ENCODE results near the gene EZR. TPM values are rescaled to one million over a fixed set of nuclear protein-coding genes. Genes with fewer than 3 reads are reported as not detected.

EZR gene
- total and polyA plus RNA-seq, 10 of the 15 experiments (the other 5 are each of a cell fraction or from before 2014, with no cell fraction given) = 79.1 to 282 (median 161) TPM

DNA sequence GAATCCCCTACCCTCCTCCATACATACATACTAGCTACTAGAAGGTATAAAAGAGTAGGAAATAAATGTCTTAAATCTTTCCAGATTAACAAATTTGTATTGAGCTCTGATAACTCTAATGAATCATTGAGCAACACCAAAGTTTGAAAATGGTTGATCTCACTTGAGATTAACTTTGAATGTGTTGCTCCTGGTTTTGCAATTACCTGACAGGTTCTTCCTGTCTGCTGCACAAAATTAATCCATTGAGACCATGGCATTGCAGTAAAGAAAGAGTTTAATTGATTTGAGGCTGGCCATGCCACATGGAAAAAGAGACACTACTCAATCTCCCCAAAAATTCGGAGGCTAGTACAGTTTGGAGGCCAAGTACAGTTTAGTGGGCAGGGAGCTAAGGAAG, 21.3 kb upstream of the EZR start:
- BruUV-seq (replicated peaks) = no TSS peak
- H3K79me2 ChIP-seq (ENCODE audit: control insufficient read depth, insufficient read depth, low read length) = no peaks in the 10 kb centered on the region
- ChIA-PET POLR2A (interaction anchor here (0.6 kb wide), 1 partner anchor 169 kb away, joined by 3 read pairs; no protein-coding TSS in a partner anchor), SMC1A (ENCODE audit: uncharacterized antibody, unreplicated experiment) (interaction anchor here (1.0 to 1.7 kb wide), 6 partner anchors 11 to 168 kb away, joined by 3 to 7 read pairs (median 3); no protein-coding TSS in a partner anchor), CTCF (no interaction called here), RAD21 (ENCODE audit: unreplicated experiment) (interaction anchor here (0.6 to 0.8 kb wide), 2 partner anchors 12 to 91 kb away, joined by 3 to 4 read pairs; no protein-coding TSS in a partner anchor)
- in situ Hi-C loops (cut with MboI) = no loop called here
- FAIRE-seq (no peak), DNase-seq (ENCODE audit: low read depth, low spot score) (no peak), ATAC-seq (no peak)
- no peaks in the 10 kb centered on the region for H3K36me3 ChIP-seq (ENCODE audit: control insufficient read depth in 2 of 2, insufficient read depth in 2 of 2, low read length in 1 of 2)
- H3K4me2 ChIP-seq (ENCODE audit: control insufficient read depth, insufficient read depth) = no peak overlapping the region
- no peaks in the 10 kb centered on the region for H3K9me3 ChIP-seq (replicated peaks; ENCODE audit: control insufficient read depth, insufficient read depth, low read length)
- no peaks in the 10 kb centered on the region; a peak in 1 of 4 replicates for H3K27me3 ChIP-seq (replicated peaks in 1 of 2; ENCODE audit: control insufficient read depth in 2 of 2, insufficient read depth in 2 of 2, low read length in 1 of 2)
- intact Hi-C loops (cut with micrococcal nuclease; ENCODE audit: unreplicated experiment) = no loop called here
- no peaks in the 10 kb centered on the region for H4K20me1 ChIP-seq (ENCODE audit: control insufficient read depth, insufficient read depth)
- no peak overlapping the region for H3K27ac ChIP-seq (ENCODE audit: control insufficient read depth, insufficient read depth)
- 63% methylated on average over 1 of the region's 1 CpG for WGBS (ENCODE audit: insufficient coverage, insufficient replicate concordance, low lambda C conversion rate, missing lambda C conversion rate)
- H3K4me1 ChIP-seq (ENCODE audit: control insufficient read depth, insufficient read depth, low read length) = no peaks in the 10 kb centered on the region; the same call in 1 of the 2 replicates
- H3K4me3 ChIP-seq = no peak overlapping the region
- no peak overlapping the region for H2AFZ ChIP-seq (ENCODE audit: control insufficient read depth, low read depth, low read length)
- no peak overlapping the region for H3K9ac ChIP-seq (ENCODE audit: control insufficient read depth, insufficient read depth, low read length)
- TF ChIP-seq, protein P1, sequence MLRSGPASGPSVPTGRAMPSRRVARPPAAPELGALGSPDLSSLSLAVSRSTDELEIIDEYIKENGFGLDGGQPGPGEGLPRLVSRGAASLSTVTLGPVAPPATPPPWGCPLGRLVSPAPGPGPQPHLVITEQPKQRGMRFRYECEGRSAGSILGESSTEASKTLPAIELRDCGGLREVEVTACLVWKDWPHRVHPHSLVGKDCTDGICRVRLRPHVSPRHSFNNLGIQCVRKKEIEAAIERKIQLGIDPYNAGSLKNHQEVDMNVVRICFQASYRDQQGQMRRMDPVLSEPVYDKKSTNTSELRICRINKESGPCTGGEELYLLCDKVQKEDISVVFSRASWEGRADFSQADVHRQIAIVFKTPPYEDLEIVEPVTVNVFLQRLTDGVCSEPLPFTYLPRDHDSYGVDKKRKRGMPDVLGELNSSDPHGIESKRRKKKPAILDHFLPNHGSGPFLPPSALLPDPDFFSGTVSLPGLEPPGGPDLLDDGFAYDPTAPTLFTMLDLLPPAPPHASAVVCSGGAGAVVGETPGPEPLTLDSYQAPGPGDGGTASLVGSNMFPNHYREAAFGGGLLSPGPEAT (IDR thresholded peaks at IDR 0.05; ENCODE audit: low read depth) = no peak
- no peak for TF ChIP-seq ZNF24 (IDR thresholded peaks at IDR 0.05)
- no peak for TF ChIP-seq NFYA (IDR thresholded peaks at IDR 0.05; ENCODE audit: borderline replicate concordance, low read depth, low read length)
- TF ChIP-seq ZZZ3 (IDR thresholded peaks at IDR 0.05; ENCODE audit: control insufficient read depth, insufficient read length, low read depth) = no peak
- TF ChIP-seq, protein P2, sequence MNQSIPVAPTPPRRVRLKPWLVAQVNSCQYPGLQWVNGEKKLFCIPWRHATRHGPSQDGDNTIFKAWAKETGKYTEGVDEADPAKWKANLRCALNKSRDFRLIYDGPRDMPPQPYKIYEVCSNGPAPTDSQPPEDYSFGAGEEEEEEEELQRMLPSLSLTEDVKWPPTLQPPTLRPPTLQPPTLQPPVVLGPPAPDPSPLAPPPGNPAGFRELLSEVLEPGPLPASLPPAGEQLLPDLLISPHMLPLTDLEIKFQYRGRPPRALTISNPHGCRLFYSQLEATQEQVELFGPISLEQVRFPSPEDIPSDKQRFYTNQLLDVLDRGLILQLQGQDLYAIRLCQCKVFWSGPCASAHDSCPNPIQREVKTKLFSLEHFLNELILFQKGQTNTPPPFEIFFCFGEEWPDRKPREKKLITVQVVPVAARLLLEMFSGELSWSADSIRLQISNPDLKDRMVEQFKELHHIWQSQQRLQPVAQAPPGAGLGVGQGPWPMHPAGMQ (IDR thresholded peaks at IDR 0.05; ENCODE audit: borderline replicate concordance) = no peak
- TF ChIP-seq, protein P3, sequence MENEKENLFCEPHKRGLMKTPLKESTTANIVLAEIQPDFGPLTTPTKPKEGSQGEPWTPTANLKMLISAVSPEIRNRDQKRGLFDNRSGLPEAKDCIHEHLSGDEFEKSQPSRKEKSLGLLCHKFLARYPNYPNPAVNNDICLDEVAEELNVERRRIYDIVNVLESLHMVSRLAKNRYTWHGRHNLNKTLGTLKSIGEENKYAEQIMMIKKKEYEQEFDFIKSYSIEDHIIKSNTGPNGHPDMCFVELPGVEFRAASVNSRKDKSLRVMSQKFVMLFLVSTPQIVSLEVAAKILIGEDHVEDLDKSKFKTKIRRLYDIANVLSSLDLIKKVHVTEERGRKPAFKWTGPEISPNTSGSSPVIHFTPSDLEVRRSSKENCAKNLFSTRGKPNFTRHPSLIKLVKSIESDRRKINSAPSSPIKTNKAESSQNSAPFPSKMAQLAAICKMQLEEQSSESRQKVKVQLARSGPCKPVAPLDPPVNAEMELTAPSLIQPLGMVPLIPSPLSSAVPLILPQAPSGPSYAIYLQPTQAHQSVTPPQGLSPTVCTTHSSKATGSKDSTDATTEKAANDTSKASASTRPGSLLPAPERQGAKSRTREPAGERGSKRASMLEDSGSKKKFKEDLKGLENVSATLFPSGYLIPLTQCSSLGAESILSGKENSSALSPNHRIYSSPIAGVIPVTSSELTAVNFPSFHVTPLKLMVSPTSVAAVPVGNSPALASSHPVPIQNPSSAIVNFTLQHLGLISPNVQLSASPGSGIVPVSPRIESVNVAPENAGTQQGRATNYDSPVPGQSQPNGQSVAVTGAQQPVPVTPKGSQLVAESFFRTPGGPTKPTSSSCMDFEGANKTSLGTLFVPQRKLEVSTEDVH (IDR thresholded peaks at IDR 0.05; ENCODE audit: low read depth, partially characterized antibody) = no peak
- TF ChIP-seq MEF2B (IDR thresholded peaks at IDR 0.05; ENCODE audit: partially characterized antibody, poor library complexity, severe bottlenecking) = no peak
- no peak for TF ChIP-seq POLR2A (IDR thresholded peaks at IDR 0.05; ENCODE audit: low read depth, low read length)
- no peak for TF ChIP-seq PML (IDR thresholded peaks at IDR 0.05; ENCODE audit: low read length)
- no peak for TF ChIP-seq RELA (IDR thresholded peaks at IDR 0.05; ENCODE audit: borderline replicate concordance, partially characterized antibody)
- TF ChIP-seq, protein P4, sequence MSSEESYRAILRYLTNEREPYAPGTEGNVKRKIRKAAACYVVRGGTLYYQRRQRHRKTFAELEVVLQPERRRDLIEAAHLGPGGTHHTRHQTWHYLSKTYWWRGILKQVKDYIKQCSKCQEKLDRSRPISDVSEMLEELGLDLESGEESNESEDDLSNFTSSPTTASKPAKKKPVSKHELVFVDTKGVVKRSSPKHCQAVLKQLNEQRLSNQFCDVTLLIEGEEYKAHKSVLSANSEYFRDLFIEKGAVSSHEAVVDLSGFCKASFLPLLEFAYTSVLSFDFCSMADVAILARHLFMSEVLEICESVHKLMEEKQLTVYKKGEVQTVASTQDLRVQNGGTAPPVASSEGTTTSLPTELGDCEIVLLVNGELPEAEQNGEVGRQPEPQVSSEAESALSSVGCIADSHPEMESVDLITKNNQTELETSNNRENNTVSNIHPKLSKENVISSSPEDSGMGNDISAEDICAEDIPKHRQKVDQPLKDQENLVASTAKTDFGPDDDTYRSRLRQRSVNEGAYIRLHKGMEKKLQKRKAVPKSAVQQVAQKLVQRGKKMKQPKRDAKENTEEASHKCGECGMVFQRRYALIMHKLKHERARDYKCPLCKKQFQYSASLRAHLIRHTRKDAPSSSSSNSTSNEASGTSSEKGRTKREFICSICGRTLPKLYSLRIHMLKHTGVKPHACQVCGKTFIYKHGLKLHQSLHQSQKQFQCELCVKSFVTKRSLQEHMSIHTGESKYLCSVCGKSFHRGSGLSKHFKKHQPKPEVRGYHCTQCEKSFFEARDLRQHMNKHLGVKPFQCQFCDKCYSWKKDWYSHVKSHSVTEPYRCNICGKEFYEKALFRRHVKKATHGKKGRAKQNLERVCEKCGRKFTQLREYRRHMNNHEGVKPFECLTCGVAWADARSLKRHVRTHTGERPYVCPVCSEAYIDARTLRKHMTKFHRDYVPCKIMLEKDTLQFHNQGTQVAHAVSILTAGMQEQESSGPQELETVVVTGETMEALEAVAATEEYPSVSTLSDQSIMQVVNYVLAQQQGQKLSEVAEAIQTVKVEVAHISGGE (CRISPR knock-in tag; IDR thresholded peaks at IDR 0.05) = no peak
- no peak for TF ChIP-seq NR2F1 (conservative IDR thresholded peaks at IDR 0.05)
- TF ChIP-seq ZNF207 (IDR thresholded peaks at IDR 0.05; ENCODE audit: borderline replicate concordance) = no peak
- TF ChIP-seq BMI1 (IDR thresholded peaks at IDR 0.05; ENCODE audit: borderline replicate concordance) = no peak
- TF ChIP-seq TAF1 (IDR thresholded peaks at IDR 0.05; ENCODE audit: borderline replicate concordance, low read depth, low read length) = no peak
- TF ChIP-seq GATAD2B (conservative IDR thresholded peaks at IDR 0.05; ENCODE audit: low read depth) = no peak
